BJ (cell line): Measurements from ENCODE around the gene TP53RK. TPM values are rescaled to one million over a fixed set of nuclear protein-coding genes. Genes with fewer than 3 reads are reported as not detected.

Experiments
- CTCF ChIA-PET: fragments of 350-600 bp; formaldehyde crosslinking; extraction: SDS; loops from one replicate; lab custom pipeline; 2021; ENCODE audit warnings: antibody characterized with exemption, inconsistent platforms; lab: Yijun Ruan, JAX
- POLR2A ChIA-PET: fragments of 300-600 bp; sonication (Branson Sonifier 250); formaldehyde crosslinking; extraction: SDS; loops from one replicate; lab custom pipeline; 2021; ENCODE audit warnings: antibody characterized with exemption; lab: Charles Lee
- DNase-seq: peaks from one replicate; pipeline ENCODE4 v3.0.0-alpha.2; 2011; ENCODE audit warnings: low read depth
- H3K27me3 ChIP-seq: 2 replicates; pipeline ENCODE4 v1.6.0; 2011; ENCODE audit warnings: low read length; ENCODE audit not compliant: control insufficient read depth, insufficient read depth
- H3K36me3 ChIP-seq: 2 replicates; pipeline ENCODE4 v1.5.1; 2011; ENCODE audit warnings: low read length; ENCODE audit not compliant: control insufficient read depth, insufficient read depth
- H3K4me3 ChIP-seq: 2 replicates; pipeline ENCODE4 v1.5.1; 2011; ENCODE audit warnings: low read depth, mild to moderate bottlenecking, control low read depth, low read length
- CTCF ChIP-seq: IDR thresholded peaks from 2 replicates; pipeline ENCODE4 v1.5.1; 2011; ENCODE audit warnings: low read depth, mild to moderate bottlenecking, control low read depth, inconsistent platforms, low read length, moderate library complexity; ENCODE audit not compliant: insufficient read depth
- polyA plus RNA-seq: library from polyadenylated mRNA; depleted of rRNA; stranded (reverse); fragments of >200 nt; gene quantifications from 2 replicates; pipeline ENCODE4 v1.2.3, GENCODE V29; 2011

The TP53RK gene
- polyA plus RNA-seq, 1 experiment: 7.2 TPM

- POLR2A ChIA-PET: no interaction called here
- peaks cover 6% of the 10 kb centered on the region for H3K36me3 ChIP-seq
- DNase-seq: no peak
- TF ChIP-seq CTCF: no peak
- CTCF ChIA-PET: interaction anchor here (1.4 to 6.2 kb wide), 3 partner anchors 11 to 163 kb away, joined by 4 to 60 read pairs (median 6); no protein-coding TSS in a partner anchor
- no peaks in the 10 kb centered on the region for H3K27me3 ChIP-seq
- H3K4me3 ChIP-seq: peak overlapping the region; percentile 44
These were observed 5.1 kb downstream of the TP53RK start for GRCh38 chr20:46683939-46684750.

GRCh38 chr20:46683668-46683938 is 5.6 kb downstream of the TP53RK start:
- H3K36me3 ChIP-seq: peaks cover 6% of the 10 kb centered on the region
- ChIA-PET POLR2A (no interaction called here), CTCF (interaction anchor here (1.4 to 6.2 kb wide), 3 partner anchors 11 to 162 kb away, joined by 4 to 60 read pairs (median 6); no protein-coding TSS in a partner anchor)
- no peak for DNase-seq
- TF ChIP-seq CTCF: no peak
- no peaks in the 10 kb centered on the region for H3K27me3 ChIP-seq
- H3K4me3 ChIP-seq: peak overlapping the region; percentile 44

- DNase-seq: no peak
- Histone ChIP-seq H3K36me3 (peaks cover 6% of the 10 kb centered on the region), H3K4me3 (peak overlapping the region; percentile 44), H3K27me3 (no peaks in the 10 kb centered on the region)
- ChIA-PET CTCF (interaction anchor here (0.7 to 6.2 kb wide), 6 partner anchors 10 to 162 kb away, joined by 3 to 60 read pairs (median 4); no protein-coding TSS in a partner anchor), POLR2A (no interaction called here)
- TF ChIP-seq CTCF: no peak
These were observed 6.1 kb downstream of the TP53RK start for GRCh38 chr20:46683011-46683667.

GRCh38 chr20:46682063-46682821 is 7.0 kb downstream of the TP53RK start:
- Histone ChIP-seq H3K4me3 (no peak overlapping the region), H3K36me3 (peaks cover 6% of the 10 kb centered on the region), H3K27me3 (no peaks in the 10 kb centered on the region)
- ChIA-PET CTCF (interaction anchor here (0.7 to 6.2 kb wide), 7 partner anchors 9 to 161 kb away, joined by 3 to 60 read pairs (median 4); no protein-coding TSS in a partner anchor), POLR2A (no interaction called here)
- no peak for DNase-seq
- no peak for TF ChIP-seq CTCF
